HG02970 (cell line): ENCODE data around the gene AHCY.
"Not testable (repeated sequence)": the region's sequence is repeated elsewhere in the genome, so short reads cannot be mapped to it uniquely, and the experiment has no call there.

ENCODE experiments used
- ATAC-seq: cut with Tn5 transposase; IDR thresholded peaks from one replicate; pipeline ENCODE4 v1.9.1; 2021; ENCODE audit warnings: mild to moderate bottlenecking, moderate library complexity, moderate number of reproducible peaks; ENCODE audit not compliant: unreplicated experiment, low FRiP score

AHCY gene

GRCh38 chr20:34328207-34328606 is 25.1 kb upstream of the AHCY start:
- ATAC-seq: not testable (repeated sequence)

GRCh38 chr20:34324541-34324940 is 21.4 kb upstream of the AHCY start:
- ATAC-seq: no peak

- no peak for ATAC-seq
Observed at GRCh38 chr20:34322267-34323105, 19.3 kb upstream of the AHCY start.

GRCh38 chr20:34320861-34321260 is 17.7 kb upstream of the AHCY start:
- no peak for ATAC-seq

GRCh38 chr20:34318609-34319443 is 15.7 kb upstream of the AHCY start:
- no peak for ATAC-seq

GRCh38 chr20:34316196-34316814 is 13.2 kb upstream of the AHCY start:
- ATAC-seq: no peak

- no peak for ATAC-seq
Observed at GRCh38 chr20:34315236-34315635, 12.1 kb upstream of the AHCY start.

GRCh38 chr20:34312544-34313217 is 9.5 kb upstream of the AHCY start:
- peak; percentile 75 for ATAC-seq

GRCh38 chr20:34312024-34312460 is 8.9 kb upstream of the AHCY start:
- no peak for ATAC-seq

GRCh38 chr20:34311118-34312023 is 8.2 kb upstream of the AHCY start:
- no peak for ATAC-seq

GRCh38 chr20:34310481-34311117 is 7.4 kb upstream of the AHCY start:
- no peak for ATAC-seq

GRCh38 chr20:34309691-34310090 is 6.5 kb upstream of the AHCY start:
- ATAC-seq: no peak

GRCh38 chr20:34305333-34306230 is 2.4 kb upstream of the AHCY start:
- ATAC-seq: no peak

- ATAC-seq: no peak
Observed at GRCh38 chr20:34302312-34302722, 838 bp downstream of the AHCY start.

- ATAC-seq: no peak
Observed at GRCh38 chr20:34301587-34302311, 1.4 kb downstream of the AHCY start.

- ATAC-seq: no peak
Observed at GRCh38 chr20:34300809-34301586, 2.2 kb downstream of the AHCY start.
